ENCODE data around the gene SORL1.
"Not testable (repeated sequence)": the region's sequence is repeated elsewhere in the genome, so short reads cannot be mapped to it uniquely, and the experiment has no call there.

The SORL1 gene

GRCh38 chr11:121476379-121477032 is 24.4 kb downstream of the SORL1 start:
- DNase-seq (ENCODE audit: low read depth in 1 of 2, low spot score in 1 of 2) = no peak

GRCh38 chr11:121478226-121478894 is 26.2 kb downstream of the SORL1 start:
- DNase-seq (ENCODE audit: low read depth in 1 of 2, low spot score in 1 of 2) = no peak

GRCh38 chr11:121478895-121479697 is 27.0 kb downstream of the SORL1 start:
- DNase-seq (ENCODE audit: low read depth in 1 of 2, low spot score in 1 of 2) = no peak

GRCh38 chr11:121479698-121480238 is 27.7 kb downstream of the SORL1 start:
- DNase-seq (ENCODE audit: low read depth in 1 of 2, low spot score in 1 of 2) = no peak

- not testable (repeated sequence) for DNase-seq (ENCODE audit: low read depth in 1 of 2, low spot score in 1 of 2)
These were observed 29.5 kb downstream of the SORL1 start for GRCh38 chr11:121481484-121482230.

- peak in 1 of 2 donors; percentile 54 for DNase-seq (ENCODE audit: low read depth in 1 of 2, low spot score in 1 of 2)
These were observed 30.4 kb downstream of the SORL1 start for GRCh38 chr11:121482231-121483129.

GRCh38 chr11:121483805-121484480 is 31.8 kb downstream of the SORL1 start:
- no peak for DNase-seq (ENCODE audit: low read depth in 1 of 2, low spot score in 1 of 2)

GRCh38 chr11:121485216-121485615 is 33.1 kb downstream of the SORL1 start:
- DNase-seq (ENCODE audit: low read depth in 1 of 2, low spot score in 1 of 2) = no peak

GRCh38 chr11:121486054-121486453 is 33.9 kb downstream of the SORL1 start:
- no peak for DNase-seq (ENCODE audit: low read depth in 1 of 2, low spot score in 1 of 2)

- DNase-seq (ENCODE audit: low read depth in 1 of 2, low spot score in 1 of 2) = no peak
These were observed 35.1 kb downstream of the SORL1 start for GRCh38 chr11:121487191-121487590.

GRCh38 chr11:121488170-121488569 is 36.1 kb downstream of the SORL1 start:
- no peak for DNase-seq (ENCODE audit: low read depth in 1 of 2, low spot score in 1 of 2)

GRCh38 chr11:121488641-121489040 is 36.5 kb downstream of the SORL1 start:
- DNase-seq (ENCODE audit: low read depth in 1 of 2, low spot score in 1 of 2) = no peak

GRCh38 chr11:121489823-121490222 is 37.7 kb downstream of the SORL1 start:
- no peak for DNase-seq (ENCODE audit: low read depth in 1 of 2, low spot score in 1 of 2)

GRCh38 chr11:121494355-121495099 is 42.4 kb downstream of the SORL1 start:
- DNase-seq (ENCODE audit: low read depth in 1 of 2, low spot score in 1 of 2) = peak in 1 of 2 donors; percentile 43

GRCh38 chr11:121497176-121497998 is 45.3 kb downstream of the SORL1 start:
- no peak for DNase-seq (ENCODE audit: low read depth in 1 of 2, low spot score in 1 of 2)

GRCh38 chr11:121499405-121499804 is 47.3 kb downstream of the SORL1 start:
- no peak for DNase-seq (ENCODE audit: low read depth in 1 of 2, low spot score in 1 of 2)

GRCh38 chr11:121500275-121500674 is 48.2 kb downstream of the SORL1 start:
- no peak for DNase-seq (ENCODE audit: low read depth in 1 of 2, low spot score in 1 of 2)

- DNase-seq (ENCODE audit: low read depth in 1 of 2, low spot score in 1 of 2) = no peak
These were observed 48.6 kb downstream of the SORL1 start for GRCh38 chr11:121500717-121501116.
